Testis (tissue), 3 donors: ENCODE measurements around the gene MACROD1. TPM values are rescaled to one million over a fixed set of nuclear protein-coding genes. Genes with fewer than 3 reads are reported as not detected.

ENCODE experiments used
- DNase-seq: peaks from one replicate; pipeline ENCODE4 v3.0.0-alpha.2; 2019
- H3K27ac ChIP-seq, 2 donors: fragments of 200-600 bp; sonication (generic); one replicate each; pipeline ENCODE4 v1.5.1; 2019
- H3K27me3 ChIP-seq: fragments of 200-600 bp; sonication (generic); one replicate; pipeline ENCODE4 v1.5.1; 2019
- H3K36me3 ChIP-seq: fragments of 200-600 bp; sonication (generic); one replicate; pipeline ENCODE4 v1.5.1; 2017; ENCODE audit warnings: low read depth; ENCODE audit errors: missing control alignments
- H3K4me1 ChIP-seq: fragments of 200-600 bp; sonication (generic); one replicate; pipeline ENCODE4 v1.5.1; 2019
- H3K4me3 ChIP-seq, 2 donors: fragments of 200-600 bp; sonication (generic); one replicate each; pipeline ENCODE4 v1.5.1; 2017 to 2019
- H3K9me3 ChIP-seq: fragments of 200-600 bp; sonication (generic); one replicate; pipeline ENCODE4 v1.5.1; 2017
- CTCF ChIP-seq, 3 experiments: fragments of 450-650 bp in 2 of 3; fragments of 200-600 bp in 1 of 3; sonication (generic) in 1 of 3; IDR thresholded peaks; one replicate each; pipeline ENCODE4 v1.5.1; 2016 to 2019; ENCODE audit warnings: antibody characterized with exemption in 3 of 3, mild to moderate bottlenecking in 2 of 3, moderate library complexity in 1 of 3
- POLR2A ChIP-seq: fragments of 450-650 bp; IDR thresholded peaks from one replicate; pipeline ENCODE4 v1.6.1; 2017; ENCODE audit warnings: antibody characterized with exemption, mild to moderate bottlenecking, moderate library complexity
- WGBS, 2 donors: methylation state at CpG; one replicate each; pipeline ENCODE4 v1.1.5; 2018; 5-methylcytosine and 5-hydroxymethylcytosine counted together
- intact Hi-C: fragments of 100-400 bp; cut with DNase I; formaldehyde crosslinking; loops from one replicate; pipeline ENCODE4 v1.15.1; 2023; ENCODE audit warnings: low total_unique reads
- polyA plus RNA-seq: library from polyadenylated mRNA; stranded (reverse); fragments of 350-450 nt; fragmentation: Illumina TruSeq; extraction: RNeasy Lipid Tissue Mini Kit (QIAGEN cat#74804); gene quantifications from one replicate; pipeline ENCODE4 v1.2.3, GENCODE V29; 2014; ENCODE audit warnings: low read depth, low replicate concordance; ENCODE audit not compliant: insufficient read depth
- total RNA-seq, 2 donors: library from RNA; depleted of rRNA; stranded (reverse); fragments of >200 nt; gene quantifications; one replicate each; pipeline ENCODE4 v1.2.3, GENCODE V29; 2016

The MACROD1 gene
- total and polyA plus RNA-seq, 3 donors from 2014 or later, result 13.3 to 15.3 (median 14.1) TPM

DNA sequence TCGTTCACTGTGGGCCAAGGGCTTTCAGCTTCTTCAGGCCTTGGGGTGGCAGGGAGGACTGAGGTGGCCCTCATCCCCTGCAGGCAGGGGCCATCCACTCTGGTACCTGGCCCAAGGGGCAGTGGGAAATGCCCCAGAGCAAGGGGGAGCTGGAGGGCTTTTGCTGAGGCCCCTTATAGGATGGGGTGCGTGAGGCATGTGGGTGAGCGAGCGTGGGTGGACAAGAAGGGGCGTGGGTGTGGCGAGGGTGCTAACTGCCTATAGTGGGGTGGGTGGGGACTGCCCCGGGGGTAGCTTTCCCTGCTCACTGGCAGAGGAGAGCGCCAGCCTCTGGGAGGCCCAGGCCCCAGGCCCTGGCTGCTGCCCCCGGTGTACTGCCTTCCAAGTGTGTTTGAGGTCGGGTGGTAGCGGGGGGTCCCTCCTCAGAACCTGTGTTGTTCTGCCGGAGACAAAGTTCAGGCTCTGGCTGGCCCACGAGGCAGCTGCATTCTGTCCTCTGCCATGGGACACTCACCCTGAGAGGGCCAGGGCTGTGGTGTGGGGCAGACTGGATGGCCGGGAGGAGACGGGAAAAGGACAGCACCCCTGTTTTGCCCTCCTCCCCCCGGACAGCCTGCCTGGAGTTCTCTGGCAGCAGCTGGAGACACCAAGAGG lies 126.8 kb downstream of the MACROD1 start:
- Histone ChIP-seq H3K27ac (no peak overlapping the region), H3K9me3 (no peaks in the 10 kb centered on the region), H3K4me3 (no peak overlapping the region), H3K27me3 (no peaks in the 10 kb centered on the region), H3K36me3 (no peaks in the 10 kb centered on the region), H3K4me1 (peaks cover 5% of the 10 kb centered on the region)
- TF ChIP-seq POLR2A (no peak), CTCF (IDR thresholded peaks at IDR 0.05) (no peak)
- no peak for DNase-seq
- 84 to 89% methylated on average over 12 to 16 of the region's 16 CpGs for WGBS, 2 donors
- intact Hi-C loops, result no loop called here

- no peaks in the 10 kb centered on the region for H3K36me3 ChIP-seq
- peaks cover 5% of the 10 kb centered on the region for H3K4me1 ChIP-seq
- TF ChIP-seq CTCF (IDR thresholded peaks at IDR 0.05) (no peak), POLR2A (no peak)
- WGBS, 2 donors, result 96 to 98% methylated on average over 4 of the region's 4 CpGs
- intact Hi-C loops, result no loop called here
- H3K4me3 ChIP-seq, result no peak overlapping the region
- no peaks in the 10 kb centered on the region for H3K27me3 ChIP-seq
- DNase-seq, result no peak
- H3K9me3 ChIP-seq, result no peaks in the 10 kb centered on the region
- H3K27ac ChIP-seq, result no peak overlapping the region
Measured at GRCh38 chr11:64038500-64038899, 127.4 kb downstream of the MACROD1 start.

DNA sequence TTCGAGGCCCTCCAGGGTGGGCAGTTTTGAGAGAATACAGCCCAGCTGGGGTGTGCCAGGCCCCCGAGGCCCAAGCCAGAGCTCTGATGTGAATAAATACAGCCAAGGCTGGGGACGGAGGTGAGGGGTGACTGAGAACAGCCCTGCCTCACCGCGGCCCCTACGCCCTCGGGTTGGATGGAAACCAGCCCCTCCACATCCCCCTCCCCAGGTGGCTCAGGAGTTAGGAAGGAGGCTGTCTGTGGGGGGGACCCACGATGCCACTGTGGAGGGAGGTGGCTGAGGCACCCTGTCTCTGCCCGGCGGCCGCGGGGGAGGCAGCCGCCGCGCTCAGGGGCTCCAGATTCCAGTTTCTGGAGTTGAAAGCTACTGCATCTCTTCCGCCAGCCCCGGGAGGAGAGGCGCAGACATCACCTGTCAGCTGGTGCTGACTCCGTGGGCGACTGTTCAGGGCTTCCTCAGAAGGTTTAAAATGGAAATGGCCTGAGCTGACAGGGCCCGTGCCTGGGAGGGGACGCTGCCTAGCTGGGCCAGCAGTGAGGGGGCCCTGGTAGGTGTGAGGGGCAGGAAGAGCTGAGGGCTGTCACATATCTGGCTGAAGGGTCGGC lies 128.8 kb downstream of the MACROD1 start:
- no peak overlapping the region for H3K27ac ChIP-seq
- peak overlapping the region in 1 of 2 donors; percentile 61 for H3K4me3 ChIP-seq
- no peaks in the 10 kb centered on the region for H3K27me3 ChIP-seq
- no peaks in the 10 kb centered on the region for H3K9me3 ChIP-seq
- intact Hi-C loops, result no loop called here
- H3K4me1 ChIP-seq, result peaks cover 5% of the 10 kb centered on the region
- no peaks in the 10 kb centered on the region for H3K36me3 ChIP-seq
- no peak for TF ChIP-seq CTCF (IDR thresholded peaks at IDR 0.05)
- TF ChIP-seq POLR2A, result no peak
- DNase-seq, result no peak
- 30 to 49% methylated on average over 2 to 19 of the region's 23 CpGs for WGBS, 2 donors

- Histone ChIP-seq H3K27me3 (no peaks in the 10 kb centered on the region), H3K9me3 (no peaks in the 10 kb centered on the region), H3K4me3 (peak overlapping the region; percentile 43 to 61), H3K36me3 (no peaks in the 10 kb centered on the region), H3K27ac (no peak overlapping the region), H3K4me1 (peaks cover 5% of the 10 kb centered on the region)
- DNase-seq, result no peak
- TF ChIP-seq CTCF (IDR thresholded peaks at IDR 0.05) (no peak), POLR2A (no peak)
- 2% methylated on average over 61 of the region's 85 CpGs; no CpG with 5 or more reads in 1 of the 2 donors for WGBS, 2 donors
- intact Hi-C loops, result no loop called here
Measured at GRCh38 chr11:64036087-64037026, 129.6 kb downstream of the MACROD1 start.
